Renal cortex interstitium (tissue), 3 donors: ENCODE results near the gene OR9I1. TPM values are rescaled to one million over a fixed set of nuclear protein-coding genes. Genes with fewer than 3 reads are reported as not detected.

Experiments
- polyA plus RNA-seq, 3 donors: library from polyadenylated mRNA; unstranded; fragments of 120-200 nt; gene quantifications; one replicate each; pipeline ENCODE4 v1.2.1, GENCODE V29; 2013; ENCODE audit not compliant: insufficient read length in 3 of 3

Gene OR9I1
- polyA plus RNA-seq, 3 donors = not detected

Other genes starting within 250 kb of the OR9I1 start
- not detected for gene OR9Q1, start 101.6 kb downstream of the OR9I1 start, polyA plus RNA-seq
- gene OR6Q1, start 94.6 kb downstream of the OR9I1 start, polyA plus RNA-seq = not detected
- not detected for gene OR9Q2, start 63.5 kb upstream of the OR9I1 start, polyA plus RNA-seq
- not detected for gene OR1S2, start 78.6 kb upstream of the OR9I1 start, polyA plus RNA-seq
- not detected for gene OR1S1, start 87.2 kb upstream of the OR9I1 start, polyA plus RNA-seq
- gene OR10Q1, start 103.4 kb upstream of the OR9I1 start, polyA plus RNA-seq = not detected
- not detected for gene OR10W1, start 142.7 kb upstream of the OR9I1 start, polyA plus RNA-seq
- not detected for gene OR5B17, start 233.5 kb upstream of the OR9I1 start, polyA plus RNA-seq